HCT116 (cell line): Measurements from ENCODE around the gene SKP2.

ENCODE experiments used
- CEBPB ChIP-seq: IDR thresholded peaks from 2 replicates; pipeline ENCODE4 v1.6.1; 2012; ENCODE audit warnings: low read depth
- EZH2 ChIP-seq: fragments of 200-600 bp; sonication (generic); IDR thresholded peaks from 2 replicates; pipeline ENCODE4 v1.6.1; 2017; ENCODE audit warnings: antibody characterized with exemption, mixed run types
- POLR2A ChIP-seq: IDR thresholded peaks from 2 replicates; pipeline ENCODE4 v1.7.0; 2011; ENCODE audit warnings: borderline replicate concordance; ENCODE audit not compliant: insufficient read depth, insufficient read length; ENCODE audit errors: extremely low read depth
- POLR2AphosphoS5 ChIP-seq: IDR thresholded peaks from 2 replicates; pipeline ENCODE4 v1.6.1; 2011; ENCODE audit warnings: mild to moderate bottlenecking, low read depth, low read length, moderate library complexity
- ZNF274 ChIP-seq: fragments of 200-500 bp; sonication (Bioruptor generic); IDR thresholded peaks from 2 replicates; pipeline ENCODE4 v1.6.1; 2014; ENCODE audit warnings: mild to moderate bottlenecking, low read depth, low read length, inconsistent platforms
- TF ChIP-seq, protein P1 (sequence below), 3 experiments: fragments of 200-600 bp in 1 of 3; sonication (generic) in 1 of 3; IDR thresholded peaks in 2 of 3; conservative IDR thresholded peaks in 1 of 3; 2 replicates each; pipeline ENCODE4 v1.5.1; 2012 to 2017; ENCODE audit warnings: low read depth in 2 of 3, low read length in 2 of 3, antibody characterized with exemption in 1 of 3, borderline replicate concordance in 1 of 3, control low read depth in 1 of 3, mild to moderate bottlenecking in 1 of 3, mixed read lengths in 1 of 3, mixed run types in 1 of 3, moderate library complexity in 1 of 3; ENCODE audit not compliant: insufficient read depth in 1 of 3
- TF ChIP-seq, protein P2 (sequence below): IDR thresholded peaks from 2 replicates; pipeline ENCODE4 v1.6.1; 2012

DNA sequence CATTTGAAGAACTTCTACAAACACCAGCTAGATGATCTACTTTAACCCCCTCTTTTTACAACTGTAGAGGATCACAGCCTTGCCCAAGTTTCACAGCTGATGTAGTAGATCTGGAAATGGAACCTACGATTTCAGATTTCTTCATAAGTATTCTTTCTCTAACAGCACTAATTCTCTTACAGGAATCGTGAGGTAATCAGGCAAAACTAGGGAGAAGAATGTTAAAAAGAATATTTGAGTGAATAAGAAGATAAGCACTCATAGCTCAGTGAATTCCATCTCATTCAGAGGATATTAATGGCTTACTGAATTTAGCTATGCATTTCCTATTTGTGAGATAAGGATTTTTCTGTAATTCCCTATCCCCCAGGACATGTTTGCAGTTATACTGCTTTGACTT, 47.7 kb downstream of the SKP2 start:
- TF ChIP-seq, protein P1, sequence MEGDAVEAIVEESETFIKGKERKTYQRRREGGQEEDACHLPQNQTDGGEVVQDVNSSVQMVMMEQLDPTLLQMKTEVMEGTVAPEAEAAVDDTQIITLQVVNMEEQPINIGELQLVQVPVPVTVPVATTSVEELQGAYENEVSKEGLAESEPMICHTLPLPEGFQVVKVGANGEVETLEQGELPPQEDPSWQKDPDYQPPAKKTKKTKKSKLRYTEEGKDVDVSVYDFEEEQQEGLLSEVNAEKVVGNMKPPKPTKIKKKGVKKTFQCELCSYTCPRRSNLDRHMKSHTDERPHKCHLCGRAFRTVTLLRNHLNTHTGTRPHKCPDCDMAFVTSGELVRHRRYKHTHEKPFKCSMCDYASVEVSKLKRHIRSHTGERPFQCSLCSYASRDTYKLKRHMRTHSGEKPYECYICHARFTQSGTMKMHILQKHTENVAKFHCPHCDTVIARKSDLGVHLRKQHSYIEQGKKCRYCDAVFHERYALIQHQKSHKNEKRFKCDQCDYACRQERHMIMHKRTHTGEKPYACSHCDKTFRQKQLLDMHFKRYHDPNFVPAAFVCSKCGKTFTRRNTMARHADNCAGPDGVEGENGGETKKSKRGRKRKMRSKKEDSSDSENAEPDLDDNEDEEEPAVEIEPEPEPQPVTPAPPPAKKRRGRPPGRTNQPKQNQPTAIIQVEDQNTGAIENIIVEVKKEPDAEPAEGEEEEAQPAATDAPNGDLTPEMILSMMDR (IDR thresholded peaks at IDR 0.05 in 2 of 3, conservative IDR thresholded peaks at IDR 0.05 in 1 of 3; ENCODE audit: borderline replicate concordance in 1 of 3, insufficient read depth in 1 of 3, low read depth in 2 of 3, low read length in 2 of 3), result no peak
- TF ChIP-seq POLR2A (no peak), EZH2 (no peak), CEBPB (no peak), POLR2AphosphoS5 (no peak), ZNF274 (no peak)
- TF ChIP-seq, protein P2, sequence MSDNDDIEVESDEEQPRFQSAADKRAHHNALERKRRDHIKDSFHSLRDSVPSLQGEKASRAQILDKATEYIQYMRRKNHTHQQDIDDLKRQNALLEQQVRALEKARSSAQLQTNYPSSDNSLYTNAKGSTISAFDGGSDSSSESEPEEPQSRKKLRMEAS, result no peak
